Measurements from ENCODE around the gene NUBPL. TPM values are rescaled to one million over a fixed set of nuclear protein-coding genes. Genes with fewer than 3 reads are reported as not detected.
"Not testable (repeated sequence)": the region's sequence is repeated elsewhere in the genome, so short reads cannot be mapped to it uniquely, and the experiment has no call there.

The NUBPL gene
- total RNA-seq, 2 experiments from 2014 or later = 4.8 to 6.4 TPM

GRCh38 chr14:31727797-31728196, 166.6 kb downstream of the NUBPL start:
- ChIA-PET CTCF (no interaction called here), POLR2A (no interaction called here)
- Mint-ChIP-seq H3K27ac (no peak overlapping the region), H3K4me3 (no peak overlapping the region), H3K9me3 (peaks cover 7% of the 10 kb centered on the region), H3K27me3 (no peaks in the 10 kb centered on the region), H3K36me3 (ENCODE audit: low read depth) (peaks cover 6% of the 10 kb centered on the region), H3K4me1 (no peaks in the 10 kb centered on the region)
- DNase-seq = no peak

DNA sequence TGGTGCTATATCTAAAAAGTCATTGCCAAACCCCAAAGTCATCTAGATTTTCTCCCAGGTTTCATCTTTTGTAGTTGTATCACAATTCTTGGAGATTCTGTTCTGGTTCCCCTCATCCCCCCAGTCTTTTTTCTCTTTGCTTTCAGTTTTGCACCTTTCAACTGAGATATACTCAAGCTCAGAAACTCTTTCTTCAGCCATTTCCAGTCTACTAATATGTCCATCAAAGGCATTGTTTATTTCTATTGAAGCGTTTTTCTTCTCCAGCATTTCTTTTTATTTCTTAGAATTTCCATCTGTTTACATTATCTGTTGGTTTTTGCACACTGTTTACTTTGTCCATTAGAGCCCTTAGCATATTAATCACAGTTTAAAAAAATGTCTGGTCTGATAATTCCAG, 179.5 kb downstream of the NUBPL start:
- H3K27me3 Mint-ChIP-seq = no peaks in the 10 kb centered on the region
- no peaks in the 10 kb centered on the region for H3K4me1 Mint-ChIP-seq
- H3K27ac Mint-ChIP-seq = no peak overlapping the region
- CTCF ChIA-PET = no interaction called here
- H3K4me3 Mint-ChIP-seq = no peak overlapping the region
- peaks cover 20% of the 10 kb centered on the region for H3K9me3 Mint-ChIP-seq
- POLR2A ChIA-PET = no interaction called here
- H3K36me3 Mint-ChIP-seq (ENCODE audit: low read depth) = no peaks in the 10 kb centered on the region
- DNase-seq = no peak

DNA sequence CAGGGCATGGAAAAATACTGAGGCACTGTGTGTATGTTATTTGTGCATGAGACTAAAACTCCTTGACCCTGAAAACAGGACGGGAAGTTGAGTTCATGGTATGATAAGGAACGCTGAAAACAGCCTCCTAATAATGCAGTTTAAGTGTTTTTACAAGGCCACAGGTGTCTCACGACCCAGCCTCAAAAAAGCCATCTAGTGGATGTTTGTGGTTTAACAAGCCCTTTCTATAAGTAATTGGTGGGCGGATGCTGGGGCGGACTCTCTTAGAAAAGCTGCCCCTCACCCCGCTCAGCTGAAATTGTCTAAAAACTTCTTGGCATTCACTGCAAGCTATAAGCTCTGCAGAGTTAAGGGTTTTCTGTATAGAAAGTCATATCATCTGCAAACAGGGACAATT, 184.5 kb downstream of the NUBPL start:
- POLR2A ChIA-PET = interaction anchor here (0.7 kb wide), 1 partner anchor 185 kb away, joined by 4 read pairs; no protein-coding TSS in a partner anchor
- Mint-ChIP-seq H3K27me3 (no peaks in the 10 kb centered on the region), H3K9me3 (peaks cover 42% of the 10 kb centered on the region), H3K27ac (no peak overlapping the region), H3K36me3 (ENCODE audit: low read depth) (peaks cover 4% of the 10 kb centered on the region), H3K4me1 (no peaks in the 10 kb centered on the region), H3K4me3 (no peak overlapping the region)
- CTCF ChIA-PET = interaction anchor here (1.3 kb wide), 1 partner anchor 14 kb away, joined by 3 read pairs; no protein-coding TSS in a partner anchor
- no peak for DNase-seq

- POLR2A ChIA-PET = interaction anchor here (0.7 kb wide), 1 partner anchor 186 kb away, joined by 4 read pairs; no protein-coding TSS in a partner anchor
- CTCF ChIA-PET = interaction anchor here (1.3 kb wide), 1 partner anchor 15 kb away, joined by 3 read pairs; no protein-coding TSS in a partner anchor
- peaks cover 4% of the 10 kb centered on the region for H3K36me3 Mint-ChIP-seq (ENCODE audit: low read depth)
Observed at GRCh38 chr14:31746326-31746725, 185.1 kb downstream of the NUBPL start.

GRCh38 chr14:31749275-31749674, 188.1 kb downstream of the NUBPL start:
- H3K27me3 Mint-ChIP-seq = no peaks in the 10 kb centered on the region

More at GRCh38 chr14:31746326-31746725, 185.1 kb downstream of the NUBPL start:
- Mint-ChIP-seq H3K27ac (no peak overlapping the region), H3K4me1 (no peaks in the 10 kb centered on the region), H3K27me3 (no peaks in the 10 kb centered on the region), H3K9me3 (peaks cover 45% of the 10 kb centered on the region), H3K4me3 (no peak overlapping the region)
- DNase-seq = no peak

GRCh38 chr14:31751047-31751446, 189.8 kb downstream of the NUBPL start:
- H3K36me3 Mint-ChIP-seq (ENCODE audit: low read depth); POLR2A ChIA-PET; H3K4me1 Mint-ChIP-seq; H3K27ac Mint-ChIP-seq; H3K4me3 Mint-ChIP-seq; DNase-seq; CTCF ChIA-PET; H3K27me3 Mint-ChIP-seq: not testable (repeated sequence)
- peaks cover 40% of the 10 kb centered on the region for H3K9me3 Mint-ChIP-seq

More at GRCh38 chr14:31749275-31749674, 188.1 kb downstream of the NUBPL start:
- no peak overlapping the region for H3K27ac Mint-ChIP-seq
- no peak overlapping the region for H3K4me3 Mint-ChIP-seq
- peaks cover 45% of the 10 kb centered on the region for H3K9me3 Mint-ChIP-seq
- no peak for DNase-seq
- ChIA-PET POLR2A (no interaction called here), CTCF (no interaction called here)
- peaks cover 4% of the 10 kb centered on the region for H3K36me3 Mint-ChIP-seq (ENCODE audit: low read depth)
- no peaks in the 10 kb centered on the region for H3K4me1 Mint-ChIP-seq

DNA sequence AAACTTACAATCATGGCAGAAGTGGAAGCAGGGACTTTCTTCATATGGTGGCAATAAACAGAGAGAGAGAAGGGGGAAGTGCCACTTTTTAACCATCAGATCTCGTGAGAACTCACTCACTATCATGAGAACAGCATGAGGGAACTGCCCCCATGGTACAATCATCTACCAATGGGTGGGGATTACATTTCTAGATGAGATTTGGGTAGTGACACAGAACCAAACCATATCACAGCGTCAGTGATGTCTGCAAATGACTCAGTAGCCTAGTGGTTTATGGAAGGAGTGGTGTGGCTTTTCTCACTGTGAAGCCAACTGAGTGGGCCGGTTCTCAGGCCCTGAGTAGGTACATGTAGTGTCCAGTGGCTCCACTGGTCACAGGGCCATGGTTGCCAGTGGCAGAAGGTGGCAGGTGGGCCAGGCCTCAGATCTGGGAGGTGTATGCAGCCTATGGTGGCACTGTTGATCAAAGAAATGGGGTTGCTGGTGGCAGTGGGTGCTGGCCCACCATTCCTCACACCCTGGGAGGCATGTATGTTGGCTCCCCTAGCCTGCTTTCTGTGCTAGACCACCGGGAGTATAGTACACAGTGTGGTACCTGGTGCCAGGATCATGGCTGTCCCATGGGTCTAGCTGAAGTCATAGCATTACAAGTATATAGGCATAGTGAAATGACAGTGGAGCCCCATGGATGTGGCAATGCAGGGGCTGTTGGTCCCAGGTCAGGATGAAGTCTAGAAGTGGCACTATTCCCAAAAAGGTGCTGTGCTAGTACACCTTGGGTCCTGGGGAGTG, 191.9 kb downstream of the NUBPL start:
- H3K27ac Mint-ChIP-seq = no peak overlapping the region
- CTCF ChIA-PET = no interaction called here
- no peak for DNase-seq
- H3K4me3 Mint-ChIP-seq = no peak overlapping the region
- POLR2A ChIA-PET = no interaction called here
- H3K9me3 Mint-ChIP-seq = peaks cover 28% of the 10 kb centered on the region
- peaks cover 4% of the 10 kb centered on the region for H3K36me3 Mint-ChIP-seq (ENCODE audit: low read depth)
- H3K4me1 Mint-ChIP-seq = no peaks in the 10 kb centered on the region
- H3K27me3 Mint-ChIP-seq = no peaks in the 10 kb centered on the region

DNA sequence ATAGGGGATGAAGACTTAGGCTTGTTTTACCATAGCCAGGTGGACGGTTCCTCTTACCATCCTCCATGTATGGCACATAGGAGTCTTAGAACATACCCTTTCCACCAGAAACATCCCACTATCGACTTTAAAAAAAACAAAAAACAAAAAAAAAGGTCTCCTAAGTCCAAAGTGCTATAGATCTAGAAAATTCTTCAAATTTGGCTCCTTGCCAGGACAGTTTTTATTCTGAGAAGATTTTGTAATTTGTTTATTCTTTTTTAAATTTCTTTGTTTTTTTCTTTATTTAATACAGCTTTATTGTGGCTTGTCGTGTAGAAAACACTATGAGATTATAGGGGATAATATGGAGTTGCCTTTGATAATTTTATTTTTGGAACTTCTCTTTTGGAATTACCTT, 197.7 kb downstream of the NUBPL start:
- POLR2A ChIA-PET = no interaction called here
- Mint-ChIP-seq H3K4me3 (no peak overlapping the region), H3K27me3 (no peaks in the 10 kb centered on the region), H3K9me3 (peaks cover 4% of the 10 kb centered on the region), H3K4me1 (no peaks in the 10 kb centered on the region), H3K27ac (no peak overlapping the region), H3K36me3 (ENCODE audit: low read depth) (no peaks in the 10 kb centered on the region)
- CTCF ChIA-PET = no interaction called here
- no peak for DNase-seq

DNA sequence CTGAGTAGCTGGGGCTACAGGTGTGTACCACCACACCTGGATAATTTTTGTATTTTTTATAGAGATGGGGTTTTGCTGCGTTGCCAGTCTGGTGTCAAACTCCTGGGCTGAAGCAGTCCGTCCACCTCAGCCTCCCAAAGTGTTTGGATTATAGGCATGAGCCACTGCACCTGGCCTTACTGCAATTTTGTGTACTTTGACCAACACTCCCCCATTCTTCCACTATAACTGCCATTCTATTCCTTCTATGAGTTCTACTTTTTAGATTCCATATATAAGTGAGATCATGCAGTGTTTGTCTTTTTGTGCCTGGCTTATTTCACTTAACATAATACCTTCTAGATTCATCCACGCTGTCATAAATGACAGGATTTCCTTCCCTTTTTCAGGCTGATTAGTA, 199.1 kb downstream of the NUBPL start:
- H3K9me3 Mint-ChIP-seq = no peaks in the 10 kb centered on the region
- no peak overlapping the region for H3K27ac Mint-ChIP-seq
- no peaks in the 10 kb centered on the region for H3K4me1 Mint-ChIP-seq
- ChIA-PET POLR2A (no interaction called here), CTCF (no interaction called here)
- no peak overlapping the region for H3K4me3 Mint-ChIP-seq
- H3K36me3 Mint-ChIP-seq (ENCODE audit: low read depth) = no peaks in the 10 kb centered on the region
- no peak for DNase-seq
- no peaks in the 10 kb centered on the region for H3K27me3 Mint-ChIP-seq

GRCh38 chr14:31761325-31761724, 200.1 kb downstream of the NUBPL start:
- Mint-ChIP-seq H3K27ac (no peak overlapping the region), H3K36me3 (ENCODE audit: low read depth) (no peaks in the 10 kb centered on the region), H3K27me3 (no peaks in the 10 kb centered on the region), H3K9me3 (no peaks in the 10 kb centered on the region), H3K4me1 (no peaks in the 10 kb centered on the region), H3K4me3 (no peak overlapping the region)
- CTCF ChIA-PET = no interaction called here
- POLR2A ChIA-PET = no interaction called here
- DNase-seq = no peak

GRCh38 chr14:31763041-31763440, 201.8 kb downstream of the NUBPL start:
- H3K27me3 Mint-ChIP-seq = no peaks in the 10 kb centered on the region
- H3K4me1 Mint-ChIP-seq = no peaks in the 10 kb centered on the region
- H3K27ac Mint-ChIP-seq = no peak overlapping the region
- H3K4me3 Mint-ChIP-seq = no peak overlapping the region
- no peaks in the 10 kb centered on the region for H3K36me3 Mint-ChIP-seq (ENCODE audit: low read depth)
- ChIA-PET POLR2A (no interaction called here), CTCF (no interaction called here)
- H3K9me3 Mint-ChIP-seq = no peaks in the 10 kb centered on the region
- no peak for DNase-seq

DNA sequence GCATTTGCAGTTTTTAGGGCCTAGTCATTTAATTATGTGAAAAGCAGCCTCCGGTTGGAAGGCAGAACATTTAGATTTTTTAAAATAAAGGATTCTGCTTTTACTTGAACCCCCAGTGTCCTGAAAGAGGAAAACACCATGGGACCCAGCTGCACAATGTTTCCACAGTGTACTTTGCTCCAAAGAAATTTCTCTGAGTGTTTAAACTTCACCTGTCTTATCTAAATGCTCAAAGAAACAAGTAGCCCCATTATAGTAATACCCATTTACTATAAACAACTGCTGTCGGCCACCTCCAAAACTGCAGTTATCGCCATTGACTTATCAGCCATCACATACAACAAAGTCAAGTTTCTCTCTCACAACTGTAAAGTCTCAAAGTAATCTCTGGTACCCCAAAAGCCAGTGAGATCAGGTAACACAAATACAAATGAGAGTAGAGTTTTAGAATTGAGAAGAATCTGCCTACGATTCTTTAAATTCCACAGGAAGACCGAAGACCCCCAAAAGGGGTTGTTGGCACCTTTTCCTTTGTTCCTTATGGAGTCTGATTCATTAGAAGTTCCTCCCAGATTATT, 205.2 kb downstream of the NUBPL start:
- H3K27me3 Mint-ChIP-seq = no peaks in the 10 kb centered on the region
- no peaks in the 10 kb centered on the region for H3K36me3 Mint-ChIP-seq (ENCODE audit: low read depth)
- CTCF ChIA-PET = no interaction called here

GRCh38 chr14:31768355-31768754, 207.2 kb downstream of the NUBPL start:
- POLR2A ChIA-PET = no interaction called here
- no peaks in the 10 kb centered on the region for H3K36me3 Mint-ChIP-seq (ENCODE audit: low read depth)
- H3K27me3 Mint-ChIP-seq = no peaks in the 10 kb centered on the region
- DNase-seq = no peak
- no peak overlapping the region for H3K27ac Mint-ChIP-seq
- H3K4me3 Mint-ChIP-seq = no peak overlapping the region
- peaks cover 3% of the 10 kb centered on the region for H3K9me3 Mint-ChIP-seq
- CTCF ChIA-PET = interaction anchor here (0.5 kb wide), 1 partner anchor 180 kb away, joined by 4 read pairs; no protein-coding TSS in a partner anchor
- H3K4me1 Mint-ChIP-seq = no peaks in the 10 kb centered on the region

More for the DNA sequence above, 205.2 kb downstream of the NUBPL start:
- no peak overlapping the region for H3K4me3 Mint-ChIP-seq
- no peaks in the 10 kb centered on the region for H3K4me1 Mint-ChIP-seq
- peaks cover 3% of the 10 kb centered on the region for H3K9me3 Mint-ChIP-seq
- H3K27ac Mint-ChIP-seq = no peak overlapping the region
- POLR2A ChIA-PET = no interaction called here
- DNase-seq = no peak

Data from activated CD4-positive, alpha-beta T cell treated with anti-CD3 and anti-CD28 coated beads, Interleukin-2, amount 10 ng/mL, durations not matched to agents 7 days and 5 days (primary cell).